ACC112 (cell line): ENCODE measurements around the gene HSPBP1.

ENCODE experiments used
- H2AFZ ChIP-seq: fragments of 200-600 bp; sonication (generic); one replicate; pipeline ENCODE4 v1.6.0; 2017; ENCODE audit warnings: antibody characterized with exemption, low read length; ENCODE audit not compliant: unreplicated experiment
- H3K27ac ChIP-seq: fragments of 200-600 bp; sonication (generic); 2 replicates; pipeline ENCODE4 v1.5.1; 2014; ENCODE audit warnings: low read depth, mild to moderate bottlenecking, antibody characterized with exemption, low read length, moderate library complexity
- H3K27me3 ChIP-seq: fragments of 200-600 bp; sonication (generic); 2 replicates; pipeline ENCODE4 v1.6.1; 2014; ENCODE audit warnings: mild to moderate bottlenecking, antibody characterized with exemption, low read length, moderate library complexity, mixed read lengths; ENCODE audit not compliant: insufficient read depth
- H3K36me3 ChIP-seq: fragments of 200-600 bp; sonication (generic); 2 replicates; pipeline ENCODE4 v1.6.1; 2016; ENCODE audit warnings: mild to moderate bottlenecking, antibody characterized with exemption, low read length, moderate library complexity, mixed read lengths; ENCODE audit not compliant: insufficient read depth
- H3K4me1 ChIP-seq: fragments of 200-600 bp; sonication (generic); one replicate; pipeline ENCODE4 v1.6.1; 2016; ENCODE audit warnings: low read length, mixed read lengths; ENCODE audit not compliant: insufficient read depth, unreplicated experiment, control insufficient read depth
- H3K4me3 ChIP-seq: fragments of 200-600 bp; sonication (generic); 2 replicates; pipeline ENCODE4 v1.5.1; 2014; ENCODE audit warnings: mild to moderate bottlenecking, low read depth, low read length
- H3K79me2 ChIP-seq: fragments of 200-600 bp; sonication (generic); one replicate; pipeline ENCODE4 v1.6.0; 2016; ENCODE audit warnings: low read length; ENCODE audit not compliant: control insufficient read depth, unreplicated experiment, insufficient read depth

Gene HSPBP1

GRCh38 chr19:55314396-55314795 is 34.5 kb upstream of the HSPBP1 start:
- H3K79me2 ChIP-seq: no peaks in the 10 kb centered on the region
- H3K4me3 ChIP-seq: no peak overlapping the region
- no peaks in the 10 kb centered on the region for H3K4me1 ChIP-seq
- no peaks in the 10 kb centered on the region for H3K36me3 ChIP-seq
- H2AFZ ChIP-seq: no peak overlapping the region
- H3K27ac ChIP-seq: no peak overlapping the region
- H3K27me3 ChIP-seq: no peaks in the 10 kb centered on the region

- Histone ChIP-seq H3K4me1 (no peaks in the 10 kb centered on the region), H3K36me3 (no peaks in the 10 kb centered on the region), H3K27ac (no peak overlapping the region), H3K4me3 (no peak overlapping the region), H3K79me2 (no peaks in the 10 kb centered on the region), H2AFZ (no peak overlapping the region), H3K27me3 (no peaks in the 10 kb centered on the region)
These were observed 33.0 kb upstream of the HSPBP1 start for GRCh38 chr19:55312621-55313512.

GRCh38 chr19:55311797-55312196 is 31.9 kb upstream of the HSPBP1 start:
- Histone ChIP-seq H3K79me2 (no peaks in the 10 kb centered on the region), H3K27me3 (no peaks in the 10 kb centered on the region), H2AFZ (no peak overlapping the region), H3K4me3 (no peak overlapping the region), H3K27ac (no peak overlapping the region), H3K36me3 (no peaks in the 10 kb centered on the region), H3K4me1 (no peaks in the 10 kb centered on the region)

DNA sequence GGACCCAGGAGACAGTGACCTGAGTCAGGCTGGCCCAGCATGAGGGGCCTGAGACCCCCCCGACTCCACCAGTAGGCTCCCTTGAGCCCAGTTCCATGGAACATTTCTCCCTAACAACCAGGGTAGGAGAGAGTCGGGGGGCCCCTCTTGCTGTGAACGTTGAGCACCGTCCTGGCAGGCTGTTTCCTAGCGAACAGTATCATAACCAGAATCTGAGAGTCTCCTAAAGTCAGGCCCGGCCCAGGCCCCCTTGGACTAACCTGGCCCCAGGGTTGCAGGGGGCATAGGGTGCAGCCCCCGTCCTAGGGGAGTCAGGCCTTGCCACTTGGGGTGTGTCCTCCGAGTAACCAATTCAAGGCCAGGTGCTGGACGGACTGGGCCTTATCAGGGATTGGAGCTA is 31.5 kb upstream of the HSPBP1 start:
- no peak overlapping the region for H3K4me3 ChIP-seq
- no peaks in the 10 kb centered on the region for H3K27me3 ChIP-seq
- H3K36me3 ChIP-seq: no peaks in the 10 kb centered on the region
- H3K27ac ChIP-seq: no peak overlapping the region
- no peaks in the 10 kb centered on the region for H3K79me2 ChIP-seq
- H3K4me1 ChIP-seq: no peaks in the 10 kb centered on the region
- H2AFZ ChIP-seq: no peak overlapping the region

- H3K36me3 ChIP-seq: no peaks in the 10 kb centered on the region
- no peak overlapping the region for H3K4me3 ChIP-seq
- no peaks in the 10 kb centered on the region for H3K79me2 ChIP-seq
- H3K27ac ChIP-seq: no peak overlapping the region
- H3K4me1 ChIP-seq: no peaks in the 10 kb centered on the region
- H3K27me3 ChIP-seq: no peaks in the 10 kb centered on the region
- no peak overlapping the region for H2AFZ ChIP-seq
These were observed 30.6 kb upstream of the HSPBP1 start for GRCh38 chr19:55310498-55310897.

- Histone ChIP-seq H3K36me3 (no peaks in the 10 kb centered on the region), H3K27ac (no peak overlapping the region), H3K4me3 (no peak overlapping the region), H3K79me2 (no peaks in the 10 kb centered on the region), H3K4me1 (no peaks in the 10 kb centered on the region), H2AFZ (no peak overlapping the region), H3K27me3 (no peaks in the 10 kb centered on the region)
These were observed 29.5 kb upstream of the HSPBP1 start for GRCh38 chr19:55309448-55309847.

GRCh38 chr19:55308281-55308680 is 28.4 kb upstream of the HSPBP1 start:
- no peak overlapping the region for H3K27ac ChIP-seq
- no peaks in the 10 kb centered on the region for H3K79me2 ChIP-seq
- H3K4me1 ChIP-seq: no peaks in the 10 kb centered on the region
- no peaks in the 10 kb centered on the region for H3K36me3 ChIP-seq
- H2AFZ ChIP-seq: no peak overlapping the region
- no peaks in the 10 kb centered on the region for H3K27me3 ChIP-seq
- H3K4me3 ChIP-seq: no peak overlapping the region

DNA sequence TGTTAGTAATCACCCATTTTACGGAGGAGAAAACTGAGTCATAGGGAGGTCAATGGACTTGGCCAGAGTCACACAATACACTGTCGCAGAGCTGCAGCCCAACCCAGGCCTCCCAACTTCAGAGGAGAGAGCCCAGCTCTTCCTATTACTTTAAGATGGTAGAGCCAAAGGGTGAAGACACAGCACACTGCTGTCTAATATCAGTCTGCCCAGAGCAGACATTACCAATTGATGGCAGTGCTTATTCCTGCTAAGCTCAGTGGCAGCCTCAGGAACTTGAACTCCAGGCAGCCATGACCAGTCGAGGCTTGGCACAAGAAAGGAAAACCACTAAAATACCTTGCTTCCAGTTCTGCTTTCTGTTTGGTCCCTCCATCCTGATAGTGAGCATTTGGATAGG is 26.8 kb upstream of the HSPBP1 start:
- no peak overlapping the region for H3K27ac ChIP-seq
- no peaks in the 10 kb centered on the region for H3K36me3 ChIP-seq
- no peaks in the 10 kb centered on the region for H3K27me3 ChIP-seq

DNA sequence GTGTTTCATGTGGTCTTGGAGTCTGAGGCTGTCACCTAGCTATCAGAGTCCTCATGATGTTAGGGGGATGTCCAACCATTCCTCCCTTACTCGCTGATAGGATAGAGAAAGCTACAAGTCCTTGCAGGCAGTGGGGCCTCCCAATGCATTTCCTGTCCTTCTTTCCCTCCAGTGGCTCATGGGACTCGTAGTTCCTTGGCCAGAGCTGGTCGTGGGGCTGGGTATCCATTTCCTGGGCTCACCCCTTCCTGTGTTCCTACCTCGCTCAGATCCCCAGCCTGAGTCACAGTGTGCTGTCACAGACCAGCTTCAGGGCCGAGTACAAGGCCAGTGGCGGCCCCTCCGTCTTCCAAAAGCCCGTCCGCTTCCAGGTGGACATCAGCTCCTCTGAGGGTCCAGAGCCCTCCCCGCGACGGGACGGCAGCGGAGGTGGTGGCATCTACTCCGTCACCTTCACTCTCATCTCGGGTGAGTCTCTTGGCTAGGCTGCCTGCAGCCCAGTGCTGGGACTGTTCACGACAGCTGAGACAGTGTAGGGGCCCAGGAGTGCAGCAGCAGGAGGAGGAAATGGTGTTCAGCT is 26.2 kb upstream of the HSPBP1 start:
- Histone ChIP-seq H3K27me3 (no peaks in the 10 kb centered on the region), H3K4me1 (no peaks in the 10 kb centered on the region), H3K79me2 (no peaks in the 10 kb centered on the region), H2AFZ (no peak overlapping the region), H3K4me3 (no peak overlapping the region), H3K36me3 (no peaks in the 10 kb centered on the region), H3K27ac (no peak overlapping the region)

More for the DNA sequence above, 26.8 kb upstream of the HSPBP1 start:
- Histone ChIP-seq H2AFZ (no peak overlapping the region), H3K4me1 (no peaks in the 10 kb centered on the region), H3K79me2 (no peaks in the 10 kb centered on the region), H3K4me3 (no peak overlapping the region)

DNA sequence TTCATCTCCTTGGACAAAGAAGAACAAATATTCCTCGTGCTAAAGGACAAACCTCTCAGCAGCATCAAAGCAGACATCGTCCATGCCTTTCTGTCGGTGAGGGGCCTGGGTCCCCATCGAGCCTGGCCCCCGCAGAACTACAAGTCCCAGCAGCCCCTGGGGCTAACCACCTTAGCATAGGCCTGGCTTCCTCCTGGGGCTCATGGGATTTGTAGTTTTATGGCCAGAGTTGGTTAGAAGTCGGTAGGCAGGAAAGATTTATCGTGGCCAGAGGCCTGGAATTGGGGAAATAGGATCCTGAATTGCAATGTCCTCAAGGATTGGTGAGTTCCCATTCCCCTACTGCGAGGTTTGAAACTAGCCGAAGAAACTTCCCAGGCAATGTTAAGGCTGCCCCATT is 25.6 kb upstream of the HSPBP1 start:
- Histone ChIP-seq H2AFZ (no peak overlapping the region), H3K27ac (no peak overlapping the region), H3K4me3 (no peak overlapping the region), H3K36me3 (no peaks in the 10 kb centered on the region), H3K4me1 (no peaks in the 10 kb centered on the region), H3K79me2 (no peaks in the 10 kb centered on the region), H3K27me3 (no peaks in the 10 kb centered on the region)

DNA sequence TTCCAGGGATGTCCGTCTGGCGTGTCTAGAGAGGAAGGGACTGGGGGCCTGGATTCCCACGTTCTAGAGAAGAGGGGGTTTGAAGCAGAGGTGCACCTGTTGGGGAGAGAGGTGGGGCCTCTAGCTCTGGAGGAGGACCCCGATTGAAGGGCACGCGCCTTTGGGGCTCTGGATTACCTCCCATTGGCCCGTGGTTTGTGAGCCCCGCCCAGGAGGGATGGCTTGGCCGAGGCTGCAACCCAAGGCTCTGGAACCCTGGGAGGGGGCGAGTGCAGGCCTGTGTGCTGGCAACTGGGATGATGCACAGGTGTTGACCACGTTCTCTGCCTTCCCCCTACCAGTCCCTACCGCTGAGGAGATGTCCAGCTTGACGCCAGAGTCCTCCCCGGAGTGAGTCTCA is 25.1 kb upstream of the HSPBP1 start:
- Histone ChIP-seq H3K4me3 (no peak overlapping the region), H2AFZ (no peak overlapping the region), H3K27me3 (no peaks in the 10 kb centered on the region), H3K79me2 (no peaks in the 10 kb centered on the region), H3K36me3 (no peaks in the 10 kb centered on the region), H3K27ac (no peak overlapping the region), H3K4me1 (no peaks in the 10 kb centered on the region)
